ENCODE data around the gene INPP5A.
"Not testable (repeated sequence)": the region's sequence is repeated elsewhere in the genome, so short reads cannot be mapped to it uniquely, and the experiment has no call there.

Gene INPP5A

GRCh38 chr10:132679217-132679595, 141.6 kb downstream of the INPP5A start:
- Mint-ChIP-seq H3K27ac (no peak overlapping the region), H3K4me3 (no peak overlapping the region), H3K4me1 (ENCODE audit: low read depth) (peaks cover 2% of the 10 kb centered on the region), H3K36me3 (ENCODE audit: low read depth) (peaks cover 14% of the 10 kb centered on the region), H3K27me3 (no peaks in the 10 kb centered on the region), H3K9me3 (no peaks in the 10 kb centered on the region)
- intact Hi-C loops (cut with micrococcal nuclease): no loop called here

GRCh38 chr10:132679640-132680039, 142.1 kb downstream of the INPP5A start:
- H3K27ac Mint-ChIP-seq: no peak overlapping the region
- H3K36me3 Mint-ChIP-seq (ENCODE audit: low read depth): peaks cover 14% of the 10 kb centered on the region
- no peaks in the 10 kb centered on the region for H3K9me3 Mint-ChIP-seq
- H3K4me1 Mint-ChIP-seq (ENCODE audit: low read depth): peaks cover 7% of the 10 kb centered on the region
- H3K4me3 Mint-ChIP-seq: no peak overlapping the region
- intact Hi-C loops (cut with micrococcal nuclease): no loop called here
- H3K27me3 Mint-ChIP-seq: no peaks in the 10 kb centered on the region

- H3K27me3 Mint-ChIP-seq; H3K4me3 Mint-ChIP-seq; intact Hi-C loops (cut with micrococcal nuclease); H3K9me3 Mint-ChIP-seq; H3K27ac Mint-ChIP-seq: not testable (repeated sequence)
- H3K4me1 Mint-ChIP-seq (ENCODE audit: low read depth): peaks cover 14% of the 10 kb centered on the region
- H3K36me3 Mint-ChIP-seq (ENCODE audit: low read depth): peaks cover 14% of the 10 kb centered on the region
Measured at GRCh38 chr10:132680741-132681140, 143.2 kb downstream of the INPP5A start.

GRCh38 chr10:132681858-132682755, 144.5 kb downstream of the INPP5A start:
- Mint-ChIP-seq H3K4me1 (ENCODE audit: low read depth) (peaks cover 14% of the 10 kb centered on the region), H3K27ac (no peak overlapping the region), H3K4me3 (no peak overlapping the region), H3K36me3 (ENCODE audit: low read depth) (peaks cover 14% of the 10 kb centered on the region), H3K27me3 (no peaks in the 10 kb centered on the region), H3K9me3 (no peaks in the 10 kb centered on the region)
- intact Hi-C loops (cut with micrococcal nuclease): no loop called here

- intact Hi-C loops (cut with micrococcal nuclease): no loop called here
- Mint-ChIP-seq H3K27me3 (no peaks in the 10 kb centered on the region), H3K4me1 (ENCODE audit: low read depth) (peaks cover 14% of the 10 kb centered on the region), H3K36me3 (ENCODE audit: low read depth) (peaks cover 35% of the 10 kb centered on the region), H3K4me3 (no peak overlapping the region), H3K9me3 (peaks cover 11% of the 10 kb centered on the region), H3K27ac (no peak overlapping the region)
Measured at GRCh38 chr10:132684164-132684891, 146.7 kb downstream of the INPP5A start.

- H3K36me3 Mint-ChIP-seq (ENCODE audit: low read depth): peaks cover 45% of the 10 kb centered on the region
- H3K27me3 Mint-ChIP-seq: no peaks in the 10 kb centered on the region
- H3K4me3 Mint-ChIP-seq: no peak overlapping the region
- peaks cover 15% of the 10 kb centered on the region for H3K9me3 Mint-ChIP-seq
- intact Hi-C loops (cut with micrococcal nuclease): no loop called here
- peaks cover 14% of the 10 kb centered on the region for H3K4me1 Mint-ChIP-seq (ENCODE audit: low read depth)
- H3K27ac Mint-ChIP-seq: no peak overlapping the region
Measured at GRCh38 chr10:132685101-132685891, 147.7 kb downstream of the INPP5A start.

- Mint-ChIP-seq H3K27ac (no peak overlapping the region), H3K4me3 (no peak overlapping the region), H3K27me3 (no peaks in the 10 kb centered on the region), H3K9me3 (peaks cover 23% of the 10 kb centered on the region), H3K4me1 (ENCODE audit: low read depth) (peaks cover 14% of the 10 kb centered on the region), H3K36me3 (ENCODE audit: low read depth) (peaks cover 52% of the 10 kb centered on the region)
- intact Hi-C loops (cut with micrococcal nuclease): no loop called here
Measured at GRCh38 chr10:132685921-132686680, 148.5 kb downstream of the INPP5A start.

GRCh38 chr10:132687181-132687892, 149.8 kb downstream of the INPP5A start:
- intact Hi-C loops (cut with micrococcal nuclease): no loop called here
- H3K9me3 Mint-ChIP-seq: peaks cover 35% of the 10 kb centered on the region
- no peaks in the 10 kb centered on the region for H3K27me3 Mint-ChIP-seq
- H3K36me3 Mint-ChIP-seq (ENCODE audit: low read depth): peaks cover 49% of the 10 kb centered on the region
- no peak overlapping the region for H3K4me3 Mint-ChIP-seq
- no peak overlapping the region for H3K27ac Mint-ChIP-seq
- H3K4me1 Mint-ChIP-seq (ENCODE audit: low read depth): peaks cover 14% of the 10 kb centered on the region

GRCh38 chr10:132687893-132688579, 150.4 kb downstream of the INPP5A start:
- Mint-ChIP-seq H3K4me3 (no peak overlapping the region), H3K27me3 (no peaks in the 10 kb centered on the region), H3K4me1 (ENCODE audit: low read depth) (peaks cover 14% of the 10 kb centered on the region), H3K27ac (no peak overlapping the region), H3K36me3 (ENCODE audit: low read depth) (peaks cover 49% of the 10 kb centered on the region), H3K9me3 (peaks cover 42% of the 10 kb centered on the region)
- intact Hi-C loops (cut with micrococcal nuclease): no loop called here

- intact Hi-C loops (cut with micrococcal nuclease): no loop called here
- H3K27ac Mint-ChIP-seq: no peak overlapping the region
- H3K36me3 Mint-ChIP-seq (ENCODE audit: low read depth): peaks cover 49% of the 10 kb centered on the region
- no peak overlapping the region for H3K4me3 Mint-ChIP-seq
- H3K27me3 Mint-ChIP-seq: no peaks in the 10 kb centered on the region
- peaks cover 14% of the 10 kb centered on the region for H3K4me1 Mint-ChIP-seq (ENCODE audit: low read depth)
- H3K9me3 Mint-ChIP-seq: peaks cover 50% of the 10 kb centered on the region
Measured at GRCh38 chr10:132688580-132689420, 151.2 kb downstream of the INPP5A start.

- no peaks in the 10 kb centered on the region for H3K27me3 Mint-ChIP-seq
- intact Hi-C loops (cut with micrococcal nuclease): no loop called here
- H3K4me3 Mint-ChIP-seq: no peak overlapping the region
- H3K4me1 Mint-ChIP-seq (ENCODE audit: low read depth): peaks cover 5% of the 10 kb centered on the region
- H3K36me3 Mint-ChIP-seq (ENCODE audit: low read depth): peaks cover 49% of the 10 kb centered on the region
- no peak overlapping the region for H3K27ac Mint-ChIP-seq
- peaks cover 60% of the 10 kb centered on the region for H3K9me3 Mint-ChIP-seq
Measured at GRCh38 chr10:132689721-132690360, 152.3 kb downstream of the INPP5A start.
